Midbrain (tissue), 1 donor: ENCODE results near the gene PPM1E.
"Not testable (repeated sequence)": the region's sequence is repeated elsewhere in the genome, so short reads cannot be mapped to it uniquely, and the experiment has no call there.

ENCODE experiments used
- DNase-seq: peaks from one replicate; lab custom pipeline; 2025; lab: John Stamatoyannopoulos, UW

PPM1E gene

DNA sequence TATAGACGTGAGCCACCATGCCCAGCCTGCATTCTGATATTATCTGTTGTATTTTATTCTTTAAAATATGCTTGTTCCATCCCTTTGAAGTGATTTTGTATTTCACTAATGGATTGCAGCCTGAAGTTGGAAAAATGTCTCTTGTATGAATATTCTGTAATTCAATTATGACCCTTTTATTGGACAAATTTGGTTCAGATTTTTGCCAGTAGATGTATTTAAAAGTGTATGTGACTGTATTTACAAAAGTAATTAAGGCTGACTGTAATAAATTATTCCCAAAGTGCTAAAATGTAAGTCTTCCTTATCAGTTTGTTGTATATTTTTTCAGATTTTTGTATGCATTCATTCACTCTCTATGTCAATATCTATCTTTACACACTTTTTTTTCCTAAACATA lies 23.8 kb downstream of the PPM1E start:
- DNase-seq, result no peak

DNA sequence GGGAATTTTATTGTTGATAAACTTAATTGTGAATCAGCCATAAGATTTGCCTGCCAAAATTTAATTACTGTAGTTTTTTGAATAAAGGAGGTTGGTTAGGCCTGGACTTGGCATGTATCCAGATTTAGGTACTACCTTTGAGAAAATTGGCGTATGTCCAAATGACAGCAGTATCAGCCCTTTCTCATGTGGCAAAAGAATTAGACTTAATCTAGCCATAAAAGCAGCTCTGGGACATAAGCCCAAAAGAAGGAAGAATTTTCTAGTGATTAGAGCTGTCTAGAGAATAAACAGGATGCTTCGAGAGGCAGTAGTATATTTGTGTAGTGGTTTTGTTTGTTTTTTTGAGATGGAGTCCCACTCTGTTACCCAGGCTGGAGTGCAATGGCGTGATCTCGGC lies 27.7 kb downstream of the PPM1E start:
- DNase-seq, result no peak

DNA sequence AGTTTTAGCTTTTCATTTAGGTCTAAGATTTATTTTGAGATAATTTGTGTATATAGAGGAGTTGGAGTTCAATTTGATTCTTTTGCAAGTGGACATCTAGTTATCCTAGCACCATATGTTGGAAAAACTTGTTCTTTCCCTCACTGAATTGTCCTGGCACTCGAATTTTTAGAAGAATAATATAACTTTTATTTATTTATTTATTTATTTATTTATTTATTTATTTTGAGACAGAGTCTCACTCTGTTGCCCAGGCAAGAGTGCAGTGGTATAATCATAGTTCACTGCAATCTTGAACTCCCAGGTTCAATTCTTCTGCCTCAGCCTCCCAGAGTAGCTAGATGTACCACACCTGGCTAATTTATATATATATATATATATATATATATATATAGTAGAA lies 29.4 kb downstream of the PPM1E start:
- DNase-seq, result no peak

DNA sequence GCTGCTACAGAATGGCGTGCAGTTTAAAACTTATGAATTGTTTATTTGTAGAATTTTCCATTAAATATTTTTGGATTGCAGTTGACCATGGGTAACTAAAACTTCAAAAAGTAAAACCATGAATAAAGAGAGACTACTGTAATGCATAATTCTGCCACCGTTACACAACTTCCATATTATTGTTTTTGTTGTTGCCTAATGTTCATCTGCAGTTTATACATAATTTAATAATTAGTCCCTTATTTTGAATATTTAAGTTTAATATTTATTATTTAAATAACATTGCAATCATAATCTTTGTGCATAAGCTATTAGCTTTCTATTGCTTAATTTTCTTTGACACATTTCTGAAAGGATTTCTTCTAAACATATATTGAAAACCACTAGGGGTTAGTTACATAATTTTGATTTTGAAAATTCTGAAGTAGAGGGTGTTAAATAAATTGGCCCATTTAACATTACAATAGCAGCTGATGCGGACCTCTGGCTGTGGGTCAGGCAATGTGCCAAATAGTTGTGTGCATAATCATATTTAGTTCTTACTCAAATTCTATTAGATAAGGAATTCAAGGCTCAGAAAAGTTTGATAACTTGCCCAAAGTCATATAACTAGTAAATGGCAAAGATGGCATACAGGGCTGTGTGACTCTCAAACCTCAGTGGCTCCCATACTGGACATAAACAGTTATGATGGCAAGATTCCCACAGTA lies 31.1 kb downstream of the PPM1E start:
- DNase-seq, result no peak

DNA sequence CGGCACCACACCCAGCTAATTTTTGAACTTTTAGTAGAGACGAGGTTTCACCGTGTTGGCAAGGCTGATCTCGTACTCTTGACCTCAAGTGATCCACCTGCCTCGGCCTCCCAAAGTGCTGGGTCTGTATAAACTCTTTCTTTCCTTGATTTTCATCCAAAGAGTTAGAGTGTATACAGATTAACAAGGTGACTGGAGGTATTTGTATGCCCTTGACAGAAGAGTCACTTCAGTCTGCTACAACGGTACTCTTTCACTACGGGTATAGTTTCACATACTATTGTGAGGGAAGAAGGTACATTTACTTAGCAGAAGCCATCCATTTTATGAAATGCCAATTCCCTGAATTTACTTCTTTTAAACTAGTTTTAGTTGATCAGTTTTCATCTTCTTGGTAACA lies 32.5 kb downstream of the PPM1E start:
- DNase-seq, result no peak

DNA sequence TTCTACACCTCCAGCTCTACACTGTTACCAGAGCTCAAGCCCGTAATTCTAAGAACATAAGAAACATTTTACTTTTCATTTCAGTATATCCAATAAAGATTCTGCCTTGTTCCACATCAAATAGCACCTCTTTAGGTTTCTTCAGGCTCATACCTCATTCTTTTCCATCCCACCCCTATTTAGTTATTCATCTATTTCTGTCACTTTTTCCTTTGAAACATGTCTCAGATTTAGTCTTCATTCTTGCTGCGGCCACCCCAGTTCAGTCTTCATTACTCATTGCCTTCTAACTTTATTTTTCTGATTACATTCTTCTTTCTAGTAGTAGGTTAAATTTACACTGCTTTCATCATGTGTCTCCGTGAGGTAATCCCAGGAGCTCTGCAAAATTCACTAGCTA lies 33.5 kb downstream of the PPM1E start:
- no peak for DNase-seq

DNA sequence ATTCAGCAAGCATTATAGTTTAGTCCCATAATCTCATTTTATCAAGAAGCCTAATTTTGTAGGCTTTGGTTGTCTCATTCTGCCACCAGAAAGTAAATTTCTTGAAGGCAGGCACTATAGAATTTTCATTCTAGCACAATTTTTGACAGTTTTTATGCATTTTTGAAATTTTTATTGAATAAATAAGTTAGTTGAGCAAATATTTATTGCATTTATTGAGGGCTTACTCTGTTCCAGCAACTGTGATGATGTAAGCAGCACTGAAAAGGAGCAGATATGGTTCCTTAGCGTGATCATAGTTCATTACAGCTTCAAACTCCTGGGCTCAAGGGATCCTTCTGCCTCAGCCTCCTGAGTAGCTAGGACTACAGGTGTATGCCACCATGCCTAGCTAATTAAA lies 34.2 kb downstream of the PPM1E start:
- DNase-seq, result no peak

DNA sequence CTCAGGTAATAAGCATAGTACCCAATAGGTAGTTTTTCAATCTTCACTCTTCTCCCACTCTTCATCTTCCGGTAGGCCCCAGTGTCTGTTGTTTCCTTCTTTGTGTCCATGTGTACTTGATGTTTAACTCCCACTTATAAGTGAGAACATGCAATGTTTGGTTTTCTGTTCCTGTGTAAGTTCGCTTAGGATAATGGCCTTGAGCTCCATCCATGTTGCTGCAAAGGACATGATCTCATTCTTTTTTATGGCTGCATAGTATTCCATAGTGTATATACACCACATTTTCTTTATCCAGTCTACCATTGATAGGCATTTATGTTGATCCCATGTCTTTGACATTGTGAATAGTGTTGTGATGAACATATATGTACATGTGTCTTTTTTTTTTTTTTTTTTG lies 38.9 kb downstream of the PPM1E start:
- DNase-seq, result not testable (repeated sequence)

DNA sequence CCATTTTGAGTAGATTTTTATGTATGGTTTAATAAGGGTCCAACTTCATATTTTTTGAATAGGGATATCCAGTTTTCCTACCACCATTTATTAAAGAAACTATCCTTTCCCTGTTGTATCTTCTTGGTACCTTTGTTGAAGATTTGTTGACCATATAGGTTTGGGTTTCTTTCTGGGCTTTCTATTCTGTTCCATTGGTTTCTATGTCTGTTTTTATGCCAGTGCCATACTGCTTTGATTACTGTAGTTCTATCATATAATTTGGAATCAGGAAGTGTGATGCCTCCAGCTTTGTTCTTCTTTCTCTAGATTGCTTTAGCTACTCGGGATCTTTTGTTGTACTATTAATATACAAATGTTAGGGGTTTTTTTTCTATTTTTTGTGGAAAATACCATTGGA lies 46.5 kb downstream of the PPM1E start:
- DNase-seq, result no peak

DNA sequence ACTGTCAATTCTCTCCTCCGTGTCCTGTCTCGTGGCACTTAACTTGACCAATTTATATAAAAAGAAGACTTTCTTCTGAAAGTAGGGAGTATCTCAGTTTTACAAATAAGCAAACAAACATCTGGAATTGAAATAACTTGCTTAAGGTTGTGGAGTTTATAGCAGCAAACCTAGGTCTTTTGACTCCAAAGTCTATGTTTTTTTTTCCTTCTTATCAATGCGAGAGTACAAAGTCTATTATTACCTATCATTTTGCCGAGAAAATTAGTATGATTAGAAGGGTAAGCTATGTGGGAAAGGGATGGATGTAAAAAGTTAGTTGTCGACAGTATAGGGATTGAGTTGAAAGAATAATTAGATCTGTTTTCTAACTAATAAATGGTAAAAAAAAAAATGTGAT lies 50.4 kb downstream of the PPM1E start:
- DNase-seq, result no peak

DNA sequence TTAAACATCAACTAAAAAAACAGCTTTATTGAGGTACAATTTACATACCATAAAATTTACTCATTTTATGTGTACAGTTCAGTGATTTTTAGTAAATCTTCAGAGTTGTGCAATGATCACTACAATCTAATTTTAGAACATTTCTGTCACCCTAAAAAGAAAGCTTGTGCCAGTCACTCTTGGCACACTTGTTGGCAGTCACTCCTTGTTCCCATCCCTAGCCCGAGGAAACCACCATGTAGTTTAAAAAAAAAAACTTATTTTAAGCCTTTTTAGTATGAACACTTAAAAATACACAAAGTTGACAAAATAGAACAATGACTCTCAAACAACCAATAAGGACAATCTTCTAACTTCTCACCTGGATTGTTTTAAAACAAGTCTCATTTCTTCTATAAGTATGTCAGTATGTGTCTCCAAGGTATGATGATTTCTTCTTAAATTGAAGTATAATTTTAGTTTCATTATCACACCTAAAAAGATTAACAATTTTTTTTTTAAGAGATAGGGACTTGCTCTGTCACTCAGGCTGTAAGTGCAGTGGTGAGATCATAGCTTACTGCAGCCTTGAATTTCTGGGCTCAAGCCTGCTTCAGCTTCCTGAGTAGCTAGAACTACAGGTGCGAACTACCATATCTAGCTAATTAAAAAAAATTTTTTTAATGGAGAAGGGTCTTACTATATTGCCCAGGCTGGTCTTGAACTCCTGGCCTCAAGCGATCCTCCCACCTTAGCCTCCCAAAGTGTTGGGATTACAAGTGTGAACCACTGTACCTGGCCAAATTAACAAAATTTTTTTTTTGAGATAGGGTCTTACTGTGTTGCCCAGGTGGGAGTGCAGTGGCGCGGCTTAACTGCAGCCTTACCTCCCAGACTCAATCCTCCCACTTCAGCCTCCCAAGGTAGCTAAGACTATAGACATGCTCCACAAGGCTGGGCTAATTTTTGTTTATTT lies 53.2 kb downstream of the PPM1E start:
- no peak for DNase-seq

DNA sequence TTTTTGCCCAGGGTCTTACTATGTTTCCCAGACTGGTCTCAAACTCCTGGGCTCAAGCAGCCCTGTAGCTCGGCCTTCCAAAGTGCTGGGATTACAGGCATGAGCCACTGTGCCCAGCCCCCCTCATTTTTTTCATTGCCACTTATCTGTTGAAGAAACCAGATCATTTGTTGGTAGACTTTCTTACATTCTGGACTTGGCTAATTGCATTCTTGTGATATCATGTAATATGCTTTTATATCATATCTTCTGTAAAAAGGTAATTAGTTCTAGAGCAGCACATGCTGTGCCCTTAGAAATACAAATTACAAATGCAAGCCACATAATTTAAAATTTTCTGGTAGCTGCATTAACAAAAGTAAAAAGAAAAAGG lies 53.9 kb downstream of the PPM1E start:
- DNase-seq, result no peak

DNA sequence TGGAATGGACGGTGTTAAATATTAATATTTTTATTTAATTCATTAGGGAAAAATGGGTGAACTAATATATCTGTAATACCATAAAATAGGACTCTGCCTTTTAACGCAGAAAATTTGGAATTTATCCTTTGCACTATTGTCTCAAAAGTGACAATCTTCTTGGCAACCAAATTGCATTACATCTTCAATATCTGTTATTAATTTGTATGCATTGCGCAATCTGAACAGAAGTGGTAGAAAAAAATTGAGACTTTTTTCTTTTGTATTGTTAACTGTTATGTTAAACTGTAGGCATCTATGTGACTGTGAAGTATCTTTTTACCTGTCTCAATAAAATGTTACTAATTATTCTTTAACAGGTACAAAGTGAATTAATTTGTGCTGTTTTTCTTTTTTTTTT lies 55.6 kb downstream of the PPM1E start:
- DNase-seq, result no peak

DNA sequence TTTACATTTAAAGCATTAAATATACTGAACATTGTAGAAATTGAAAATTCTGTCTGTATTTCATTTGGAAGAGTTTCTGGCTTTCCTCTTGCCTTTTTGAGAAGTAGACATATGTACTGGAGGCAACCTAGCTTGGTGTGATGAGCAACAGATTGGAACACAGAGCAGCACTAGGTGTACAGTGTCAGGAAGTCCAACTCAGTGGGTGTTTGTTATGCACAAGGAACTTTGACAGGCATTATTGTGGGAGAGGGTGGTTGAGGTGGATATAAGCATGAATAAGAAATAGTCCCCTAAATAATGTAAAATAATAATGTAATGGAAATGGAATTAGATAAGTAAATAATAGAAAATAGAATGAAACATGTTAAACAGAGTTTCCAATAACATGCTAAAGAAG lies 58.1 kb downstream of the PPM1E start:
- no peak for DNase-seq

DNA sequence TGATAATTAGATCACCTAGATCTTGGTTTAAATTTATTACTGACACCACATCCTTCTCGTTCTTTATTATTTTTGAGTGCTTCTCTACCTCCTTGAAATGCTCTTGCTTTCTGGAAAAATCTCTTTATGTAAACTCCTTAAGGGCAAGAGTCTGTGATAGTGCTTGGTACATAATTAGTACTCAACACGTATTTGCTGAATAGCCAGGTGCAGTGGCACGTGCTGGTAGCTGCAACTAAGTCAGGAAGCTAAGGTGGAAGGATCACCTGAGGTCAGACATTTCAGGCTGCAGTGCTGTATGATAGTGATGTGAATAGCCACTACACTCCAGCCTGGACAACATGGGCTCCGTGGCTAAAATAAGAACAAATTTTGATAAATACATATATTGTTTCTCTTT lies 63.0 kb downstream of the PPM1E start:
- DNase-seq, result no peak

DNA sequence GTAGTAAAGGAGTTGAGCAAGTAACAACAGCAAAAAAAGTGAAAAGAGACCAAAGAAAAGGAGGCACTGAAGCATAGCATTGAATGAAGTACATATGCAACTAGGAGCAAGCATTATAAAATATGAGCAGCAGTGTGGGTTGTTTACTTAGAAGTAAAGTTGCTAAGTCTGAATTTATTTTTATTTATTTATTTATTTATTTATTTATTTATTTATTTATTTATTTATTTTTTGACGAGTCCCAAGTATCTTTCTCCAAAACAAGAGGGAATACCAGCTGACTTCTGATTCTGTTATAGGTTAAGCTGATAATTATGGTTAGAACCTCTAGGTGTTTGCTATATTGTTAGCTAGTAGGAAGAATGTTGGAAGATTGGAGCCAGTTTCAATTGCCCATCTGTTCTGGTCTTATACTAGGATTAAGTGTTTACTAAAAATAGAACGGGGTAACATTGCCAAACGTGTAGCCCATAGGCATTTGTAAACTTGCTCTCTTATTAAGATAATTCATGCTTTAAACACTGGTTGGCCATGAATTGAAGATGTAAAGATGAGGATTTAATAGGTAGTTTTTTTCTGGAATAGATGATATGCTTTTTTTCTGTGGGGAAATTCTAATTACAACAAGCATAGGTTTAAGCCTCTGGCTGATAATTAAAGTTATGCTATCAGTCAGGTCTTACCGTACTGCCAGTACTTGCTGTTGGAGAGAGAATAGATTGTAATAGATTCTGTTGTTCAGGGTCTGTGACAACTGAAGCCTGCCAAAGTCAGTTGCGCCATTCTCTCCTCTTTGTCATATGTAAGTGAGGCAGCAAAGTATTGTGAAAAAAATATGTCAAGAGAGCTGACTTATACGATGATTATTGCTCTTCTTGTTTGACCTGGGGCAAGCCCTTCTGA lies 66.7 kb downstream of the PPM1E start:
- no peak for DNase-seq

DNA sequence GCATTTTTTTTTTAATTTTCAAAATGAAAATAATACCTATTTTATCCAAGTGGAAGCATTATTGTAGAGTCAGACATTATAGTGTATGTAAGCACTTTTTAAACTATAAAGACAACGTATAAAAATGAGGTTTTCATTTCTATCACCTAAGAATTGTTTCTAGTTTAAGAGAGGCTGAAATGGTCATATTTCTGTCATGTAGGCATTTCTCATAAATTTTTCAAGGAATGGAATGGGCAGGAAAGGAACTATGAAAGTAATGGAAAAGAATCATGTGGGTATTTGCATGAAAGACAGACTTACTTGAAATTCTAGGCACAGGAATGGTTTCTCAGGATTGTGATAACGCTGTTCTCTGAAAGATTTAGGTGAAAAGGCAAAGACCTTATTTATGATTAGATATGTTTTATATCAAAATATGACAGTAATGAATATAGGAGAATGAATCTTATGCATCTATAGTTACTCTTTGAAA lies 67.4 kb downstream of the PPM1E start:
- no peak for DNase-seq

DNA sequence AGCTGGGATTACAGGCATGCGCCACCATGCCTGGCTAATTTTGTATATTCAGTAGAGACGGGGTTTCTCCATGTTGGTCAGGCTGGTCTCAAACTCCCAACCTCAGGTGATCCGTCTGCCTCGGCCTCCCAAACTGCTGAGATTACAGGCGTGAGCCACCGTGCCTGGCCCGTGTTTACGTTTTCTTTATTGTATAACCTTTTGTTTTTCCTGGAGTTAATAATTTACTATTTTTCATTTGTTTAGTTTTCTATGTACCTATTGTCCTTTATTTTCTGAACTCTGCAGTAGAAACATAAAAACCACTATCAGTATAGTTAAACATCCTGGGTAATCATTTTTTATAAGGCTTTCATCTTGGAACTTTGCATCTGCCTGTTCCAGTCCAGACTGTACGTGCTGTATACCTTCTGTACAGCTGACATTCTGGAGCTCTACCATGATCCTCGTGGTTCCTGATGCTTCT lies 73.6 kb downstream of the PPM1E start:
- DNase-seq, result no peak

DNA sequence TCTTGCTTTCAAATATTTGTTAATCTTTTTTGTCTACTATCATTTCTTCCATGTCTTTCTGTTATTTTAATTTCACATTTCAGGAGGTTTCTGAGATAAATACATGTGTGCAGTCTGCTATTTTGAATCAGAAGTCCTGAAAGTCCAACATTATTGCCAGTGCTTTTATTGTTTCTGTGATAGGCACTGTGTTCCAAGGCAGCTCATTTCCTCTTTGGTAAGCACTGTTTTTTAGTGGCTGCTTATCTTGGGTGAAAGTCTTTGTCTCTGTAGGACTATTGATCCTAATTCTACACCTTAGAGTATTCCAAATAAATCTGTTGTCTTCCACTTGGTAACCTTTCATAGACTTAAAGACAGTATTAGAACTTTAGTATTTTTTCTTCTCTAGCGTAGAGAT lies 76.1 kb downstream of the PPM1E start:
- no peak for DNase-seq

DNA sequence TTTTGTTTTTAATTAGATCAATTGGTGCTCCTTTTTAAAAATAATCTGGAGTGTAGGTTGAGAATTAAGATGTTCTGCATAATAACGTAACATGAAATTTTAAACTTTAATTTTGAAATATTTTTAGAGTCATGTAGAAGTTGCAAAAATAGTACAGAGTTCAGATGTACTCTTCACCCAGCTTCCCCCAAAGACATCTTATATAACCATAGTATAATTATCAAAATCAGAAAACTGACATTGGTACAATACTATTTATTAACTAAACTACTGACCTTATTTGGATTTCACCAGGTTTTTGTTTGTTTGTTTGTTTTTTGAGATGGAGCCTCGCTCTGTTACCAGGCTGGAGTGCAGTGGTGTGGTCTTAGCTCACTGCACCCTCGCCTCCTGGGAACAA lies 76.9 kb downstream of the PPM1E start:
- no peak for DNase-seq

DNA sequence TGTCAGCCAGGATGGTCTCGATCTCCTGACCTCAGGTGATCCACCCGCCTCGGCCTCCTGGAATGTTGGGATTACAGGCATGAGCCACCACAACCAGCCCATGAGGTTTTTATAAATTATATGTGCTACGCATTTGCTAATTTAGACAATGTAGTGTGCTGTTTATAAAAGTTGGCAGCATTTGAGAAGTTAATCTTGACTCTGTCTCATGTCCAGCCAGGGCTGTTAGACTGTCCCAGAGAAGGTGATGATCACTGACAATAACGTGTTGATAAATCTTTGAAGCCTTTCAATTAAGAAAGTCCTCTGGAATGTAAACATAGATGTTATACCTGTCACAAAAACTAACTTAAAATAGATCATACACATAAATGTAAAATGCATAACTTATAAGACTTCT lies 82.0 kb downstream of the PPM1E start:
- no peak for DNase-seq
